ENCODE data around the gene C1orf198. TPM values are rescaled to one million over a fixed set of nuclear protein-coding genes. Genes with fewer than 3 reads are reported as not detected.

Gene C1orf198
- polyA plus RNA-seq, 2 of the 4 experiments (the other 2 are of a cell fraction) = 12.0 to 20.4 TPM

- Histone ChIP-seq H3K4me2 (no peak overlapping the region), H3K9me3 (no peaks in the 10 kb centered on the region), H3K27ac (no peak overlapping the region), H3K4me1 (no peaks in the 10 kb centered on the region), H3K4me3 (no peak overlapping the region)
- POLR2A ChIA-PET = no interaction called here
- CTCF ChIA-PET = no interaction called here
- DNase-seq (ENCODE audit: low read depth in 1 of 2, low spot score in 1 of 2) = no peak
- no peak for ATAC-seq
- WGBS (ENCODE audit: missing lambda C conversion rate) = 64% methylated on average over 6 of the region's 6 CpGs
- no peak for FAIRE-seq
- TF ChIP-seq CHD4 (IDR thresholded peaks at IDR 0.05; ENCODE audit: borderline replicate concordance) = no peak
These were observed 8.3 kb upstream of the C1orf198 start for GRCh38 chr1:230876660-230877059.

DNA sequence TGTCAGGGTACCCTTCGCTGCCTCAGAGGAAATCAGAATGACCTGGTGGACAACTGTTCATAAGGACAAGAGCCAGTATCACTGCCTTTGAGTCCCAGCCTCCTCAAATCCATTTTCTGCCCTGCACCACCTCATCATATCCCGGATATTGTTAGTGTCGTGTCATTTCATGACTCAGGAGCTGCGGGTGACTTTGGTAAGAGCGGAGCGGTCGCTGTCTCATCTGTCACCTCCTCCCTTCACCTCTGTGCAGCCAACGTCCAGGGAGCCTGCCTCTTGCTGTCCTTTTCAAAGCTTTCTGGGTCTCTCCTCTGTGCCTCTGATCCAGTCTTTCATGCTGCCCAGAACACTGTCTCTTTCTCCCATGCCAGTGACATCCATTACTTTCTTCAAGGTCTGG is 7.0 kb upstream of the C1orf198 start:
- ATAC-seq (no peak), DNase-seq (ENCODE audit: low read depth in 1 of 2, low spot score in 1 of 2) (no peak), FAIRE-seq (no peak)
- no peaks in the 10 kb centered on the region for H3K4me1 ChIP-seq
- CTCF ChIA-PET = interaction anchor here (0.7 to 0.9 kb wide), 2 partner anchors 76 to 336 kb away, joined by 3 read pairs; no protein-coding TSS in a partner anchor
- no peaks in the 10 kb centered on the region for H3K9me3 ChIP-seq
- WGBS (ENCODE audit: missing lambda C conversion rate) = 53% methylated on average over 8 of the region's 8 CpGs
- H3K4me2 ChIP-seq = no peak overlapping the region
- H3K4me3 ChIP-seq = no peak overlapping the region
- H3K27ac ChIP-seq = no peak overlapping the region
- TF ChIP-seq REST (IDR thresholded peaks at IDR 0.05) (no peak), HES2 (IDR thresholded peaks at IDR 0.05) (no peak), ZC3H11A (IDR thresholded peaks at IDR 0.05) (no peak)
- POLR2A ChIA-PET = no interaction called here

DNA sequence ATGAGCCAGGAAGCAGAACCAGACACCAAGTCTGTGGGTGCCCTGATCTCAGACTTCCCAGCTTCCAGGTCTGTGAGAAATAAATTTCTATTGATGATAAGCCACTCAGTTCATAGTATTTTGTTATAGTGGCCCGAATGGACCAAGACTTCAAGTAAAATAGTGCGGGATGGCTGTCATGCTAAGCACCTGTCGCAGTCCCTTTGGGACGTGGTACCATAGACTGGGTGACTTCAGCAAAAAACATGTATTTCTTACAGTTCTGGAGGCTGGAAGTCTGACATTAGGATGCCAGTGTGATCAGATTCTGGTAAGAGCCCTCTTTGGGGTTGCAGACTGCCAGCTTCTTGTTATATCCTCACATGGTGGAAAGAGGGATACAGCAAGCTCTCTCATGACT is 2.6 kb upstream of the C1orf198 start:
- Histone ChIP-seq H3K4me3 (no peak overlapping the region), H3K4me1 (peaks cover 25% of the 10 kb centered on the region), H3K9me3 (no peaks in the 10 kb centered on the region), H3K4me2 (no peak overlapping the region), H3K27ac (no peak overlapping the region)
- FAIRE-seq = no peak
- no peak for DNase-seq (ENCODE audit: low read depth in 1 of 2, low spot score in 1 of 2)
- POLR2A ChIA-PET = no interaction called here
- CTCF ChIA-PET = no interaction called here
- no peak for ATAC-seq
- 94% methylated on average over 4 of the region's 4 CpGs for WGBS (ENCODE audit: missing lambda C conversion rate)
- TF ChIP-seq REST (IDR thresholded peaks at IDR 0.05) = no peak
- TF ChIP-seq MAZ (IDR thresholded peaks at IDR 0.05; ENCODE audit: borderline replicate concordance, low read depth, low read length) = no peak
- TF ChIP-seq HOXB5 (CRISPR knock-in tag; IDR thresholded peaks at IDR 0.05) = no peak
- TF ChIP-seq CBX8 (IDR thresholded peaks at IDR 0.05) = no peak
- TF ChIP-seq TP53 (CRISPR knock-in tag; IDR thresholded peaks at IDR 0.05) = no peak
- no peak for TF ChIP-seq CBX2 (IDR thresholded peaks at IDR 0.05; ENCODE audit: borderline replicate concordance, low read depth)
- no peak for TF ChIP-seq NR3C1 (IDR thresholded peaks at IDR 0.05)
- no peak for TF ChIP-seq ZNF302 (CRISPR knock-in tag; IDR thresholded peaks at IDR 0.05)
- TF ChIP-seq FOSL2 (IDR thresholded peaks at IDR 0.05) = no peak
- no peak for TF ChIP-seq FOSL2 (CRISPR knock-in tag; IDR thresholded peaks at IDR 0.05)
- TF ChIP-seq HDAC2 (IDR thresholded peaks at IDR 0.05) = no peak
- TF ChIP-seq RAD21 (conservative IDR thresholded peaks at IDR 0.05 in 1 of 2, IDR thresholded peaks at IDR 0.05 in 1 of 2) = no peak
- no peak for TF ChIP-seq HES2 (IDR thresholded peaks at IDR 0.05)
- TF ChIP-seq GATA3 (IDR thresholded peaks at IDR 0.05; ENCODE audit: borderline replicate concordance) = no peak
- TF ChIP-seq RFX5 (IDR thresholded peaks at IDR 0.05) = no peak
- TF ChIP-seq SREBF2 (IDR thresholded peaks at IDR 0.05) = no peak
- TF ChIP-seq TFCP2L1 (CRISPR knock-in tag; IDR thresholded peaks at IDR 0.05) = no peak
- no peak for TF ChIP-seq JUN (IDR thresholded peaks at IDR 0.05)
- TF ChIP-seq E2F6 (IDR thresholded peaks at IDR 0.05; ENCODE audit: borderline replicate concordance, low read depth) = no peak
- TF ChIP-seq EP300 (IDR thresholded peaks at IDR 0.05) = no peak
- TF ChIP-seq ZFP36 (IDR thresholded peaks at IDR 0.05; ENCODE audit: borderline replicate concordance, partially characterized antibody) = no peak
